Measurements from ENCODE around the gene EFCAB8. TPM values are rescaled to one million over a fixed set of nuclear protein-coding genes. Genes with fewer than 3 reads are reported as not detected.
"Not testable (repeated sequence)": the region's sequence is repeated elsewhere in the genome, so short reads cannot be mapped to it uniquely, and the experiment has no call there.

The EFCAB8 gene
- polyA plus RNA-seq, 6 donors from 2014 or later: not detected

DNA sequence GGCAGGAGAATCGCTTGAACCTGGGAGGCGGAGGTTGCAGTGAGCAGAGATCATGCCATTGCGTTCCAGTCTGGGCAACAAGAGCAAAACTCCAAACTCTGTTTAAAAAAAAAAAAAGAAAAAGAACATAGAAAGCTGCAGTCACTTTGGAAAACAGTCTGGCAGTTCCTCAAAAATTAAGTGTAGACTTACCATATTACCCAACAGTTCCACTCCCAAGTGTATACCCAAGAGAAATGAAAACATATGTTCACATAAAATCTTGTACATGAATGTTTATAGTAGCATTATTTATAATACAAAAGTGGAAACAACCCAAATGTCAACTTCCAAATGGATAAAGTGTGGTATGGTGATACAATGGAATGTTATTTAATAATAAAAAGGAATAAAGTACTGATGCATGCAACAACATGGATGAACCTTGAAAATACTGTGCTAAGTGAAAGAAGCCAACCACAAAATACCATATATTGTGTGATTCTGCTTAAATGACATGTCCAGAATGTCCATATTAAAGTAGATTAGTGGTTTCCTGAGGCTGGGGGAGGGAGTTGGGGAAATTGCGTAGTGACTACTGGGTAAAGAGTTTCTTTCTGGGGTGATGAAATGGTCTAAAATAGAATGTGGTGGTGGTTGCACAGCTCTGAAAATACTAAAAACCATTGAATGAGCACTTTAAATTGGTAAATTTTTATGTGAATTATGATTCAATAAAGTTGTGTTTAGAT, 82.6 kb downstream of the EFCAB8 start:
- H3K36me3 Mint-ChIP-seq: peaks cover 3 to 21% of the 10 kb centered on the region in 2 donors
- peaks cover 5 to 19% (median 12%) of the 10 kb centered on the region in 7 donors for H3K9me3 Mint-ChIP-seq
- DNase-seq: no peak
- peak overlapping the region in 1 of 8 donors; percentile 29 for H3K4me3 Mint-ChIP-seq
- H3K4me1 Mint-ChIP-seq: no peaks in the 10 kb centered on the region
- no peak overlapping the region for H3K27ac Mint-ChIP-seq
- no peak for ATAC-seq (ENCODE audit: low read depth in 2 of 2)
- peaks cover 3 to 28% (median 26%) of the 10 kb centered on the region in 3 donors for H3K27me3 Mint-ChIP-seq

DNA sequence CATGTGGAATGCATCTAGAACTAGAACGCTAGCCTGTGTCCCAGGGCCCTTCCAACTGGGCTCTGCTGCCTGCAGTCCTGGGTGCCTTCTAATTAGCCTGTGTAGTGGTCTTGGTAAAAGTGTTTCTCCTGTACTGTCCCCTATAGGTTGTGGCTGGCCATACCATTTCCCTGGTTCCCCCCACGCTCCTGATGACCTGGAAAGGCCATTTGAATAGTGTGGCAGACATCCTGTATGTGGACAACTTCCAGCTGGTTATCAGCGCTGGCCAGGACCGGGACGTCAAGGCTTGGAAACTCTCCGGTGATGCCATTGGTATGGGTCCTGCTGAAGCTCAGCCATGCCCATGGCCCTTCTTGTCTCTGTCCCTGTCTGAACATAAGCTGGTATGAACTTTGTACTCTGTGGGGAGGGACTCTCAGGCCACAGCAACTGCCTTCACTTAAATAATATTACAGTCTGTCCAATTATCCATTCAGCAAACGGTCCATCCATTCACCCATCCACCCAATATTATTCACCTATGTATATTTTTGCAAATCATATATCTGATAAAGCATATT, 84.8 kb downstream of the EFCAB8 start:
- no peak for ATAC-seq (ENCODE audit: low read depth in 2 of 2)
- Mint-ChIP-seq H3K4me1 (no peaks in the 10 kb centered on the region), H3K27ac (no peak overlapping the region), H3K36me3 (peaks cover 3 to 21% of the 10 kb centered on the region in 2 donors), H3K4me3 (no peak overlapping the region), H3K9me3 (peaks cover 5 to 19% (median 12%) of the 10 kb centered on the region in 7 donors), H3K27me3 (peaks cover 8 to 28% (median 25%) of the 10 kb centered on the region in 3 donors)
- no peak for DNase-seq

DNA sequence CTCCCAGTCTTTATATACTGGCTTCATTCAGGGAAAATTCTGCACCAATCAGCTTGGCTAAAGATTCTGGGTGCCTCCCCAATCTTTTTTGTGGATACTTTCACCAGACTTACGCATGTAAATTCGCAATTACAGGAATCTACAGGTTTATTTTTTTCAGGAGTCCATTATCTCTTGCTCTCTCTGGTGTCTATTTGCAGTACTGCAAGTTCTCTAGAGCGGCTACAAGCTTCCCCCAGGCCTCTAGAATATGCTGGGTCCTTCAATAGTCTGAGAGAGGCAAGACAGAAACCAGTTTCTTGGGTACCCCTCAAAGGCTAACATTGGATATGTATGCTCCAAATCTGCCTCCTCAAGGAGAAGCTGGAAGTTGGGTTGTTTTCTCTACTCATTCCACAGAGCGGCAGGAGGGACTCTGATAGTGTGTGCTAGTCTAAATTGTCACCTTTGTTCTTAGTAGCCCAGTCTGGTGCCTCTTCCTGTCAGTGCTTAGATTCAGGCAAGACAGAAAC, 87.0 kb downstream of the EFCAB8 start:
- Mint-ChIP-seq H3K4me1 (no peaks in the 10 kb centered on the region), H3K4me3 (no peak overlapping the region), H3K27me3 (peaks cover 6 to 14% (median 8%) of the 10 kb centered on the region in 3 donors), H3K36me3 (peaks cover 3 to 12% of the 10 kb centered on the region in 2 donors), H3K9me3 (peaks cover 5 to 19% (median 12%) of the 10 kb centered on the region in 7 donors), H3K27ac (no peak overlapping the region)
- no peak for DNase-seq
- ATAC-seq (ENCODE audit: low read depth in 2 of 2): no peak

DNA sequence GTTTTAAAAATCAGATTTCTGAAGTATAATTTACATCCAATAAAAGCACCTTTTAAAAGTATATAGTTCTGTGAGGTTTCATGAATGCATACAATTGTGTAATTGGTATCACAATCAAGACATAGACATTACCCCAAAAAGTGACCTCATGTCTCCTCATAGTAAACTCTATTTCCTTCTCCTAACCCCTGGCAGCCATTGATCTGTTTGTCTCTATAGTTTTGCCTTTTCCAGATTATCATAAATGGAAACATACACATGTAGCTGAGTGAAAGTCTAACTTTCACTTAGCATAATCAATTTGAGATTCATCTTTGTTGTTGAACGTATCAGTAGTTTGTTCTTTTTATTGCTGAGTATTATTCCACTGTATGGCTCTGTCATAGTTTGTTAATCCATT, 87.9 kb downstream of the EFCAB8 start:
- no peak for ATAC-seq (ENCODE audit: low read depth in 2 of 2)

DNA sequence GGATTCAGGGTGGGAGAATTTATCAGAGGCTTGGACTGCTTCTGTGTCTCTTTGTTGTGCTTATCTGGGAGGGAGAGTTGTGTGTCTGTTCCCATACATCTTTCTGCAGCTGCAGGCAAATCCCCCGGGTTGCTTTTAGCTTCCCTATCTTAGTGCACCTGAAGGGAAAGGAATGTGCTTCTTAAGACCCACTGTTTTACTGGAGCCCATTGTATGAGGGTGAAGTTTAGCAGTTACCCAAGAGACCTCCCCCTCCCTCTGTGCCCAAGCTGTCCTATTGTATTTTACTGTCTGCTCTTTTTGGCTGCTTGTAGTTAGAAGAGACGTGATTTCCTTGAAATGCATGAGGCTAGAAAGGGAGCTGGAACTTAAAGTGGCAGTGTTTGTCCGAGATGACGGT, 91.8 kb downstream of the EFCAB8 start:
- not testable (repeated sequence) for H3K27me3 Mint-ChIP-seq; H3K4me1 Mint-ChIP-seq; DNase-seq; ATAC-seq (ENCODE audit: low read depth in 2 of 2); H3K4me3 Mint-ChIP-seq; H3K36me3 Mint-ChIP-seq
- H3K9me3 Mint-ChIP-seq: peaks cover 0 to 15% (median 6%) of the 10 kb centered on the region in 7 donors
- H3K27ac Mint-ChIP-seq: peak overlapping the region in 1 of 6 donors; percentile 37

More for the DNA sequence above, 87.9 kb downstream of the EFCAB8 start:
- H3K36me3 Mint-ChIP-seq: peaks cover 3 to 12% of the 10 kb centered on the region in 2 donors
- H3K4me3 Mint-ChIP-seq: no peak overlapping the region
- no peak overlapping the region for H3K27ac Mint-ChIP-seq
- peaks cover 4 to 15% (median 11%) of the 10 kb centered on the region in 7 donors for H3K9me3 Mint-ChIP-seq
- no peaks in the 10 kb centered on the region for H3K4me1 Mint-ChIP-seq
- H3K27me3 Mint-ChIP-seq: peaks cover 6 to 14% (median 8%) of the 10 kb centered on the region in 3 donors
- no peak for DNase-seq

DNA sequence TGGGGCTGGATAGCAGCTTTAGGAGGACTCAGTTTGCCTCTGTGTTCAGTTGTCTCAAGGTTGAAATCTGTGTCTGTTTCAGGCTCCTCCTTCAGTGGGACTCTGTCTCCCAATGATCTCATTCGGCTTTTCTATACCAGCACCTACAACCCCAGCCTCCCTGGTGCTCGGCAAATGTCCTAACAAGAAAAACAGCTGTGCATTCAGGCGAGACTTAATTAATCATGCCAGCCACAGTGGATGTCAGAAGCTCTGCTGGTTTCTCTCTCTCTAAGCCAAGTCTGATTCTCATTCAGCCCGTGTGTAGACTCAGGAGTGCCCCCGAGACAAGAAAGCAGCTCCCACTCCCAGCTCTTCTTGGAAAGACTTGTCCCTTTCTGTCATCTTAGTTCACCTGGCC, 98.7 kb downstream of the EFCAB8 start:
- H3K9me3 Mint-ChIP-seq: peaks cover 10 to 48% (median 29%) of the 10 kb centered on the region in 7 donors
- DNase-seq (no peak), ATAC-seq (ENCODE audit: low read depth in 2 of 2) (no peak)
- H3K36me3 Mint-ChIP-seq: peaks cover 13 to 31% of the 10 kb centered on the region in 2 donors
- H3K27me3 Mint-ChIP-seq: peaks cover 0 to 8% (median 6%) of the 10 kb centered on the region in 3 donors
- no peaks in the 10 kb centered on the region for H3K4me1 Mint-ChIP-seq
- no peak overlapping the region for H3K27ac Mint-ChIP-seq
- H3K4me3 Mint-ChIP-seq: no peak overlapping the region

DNA sequence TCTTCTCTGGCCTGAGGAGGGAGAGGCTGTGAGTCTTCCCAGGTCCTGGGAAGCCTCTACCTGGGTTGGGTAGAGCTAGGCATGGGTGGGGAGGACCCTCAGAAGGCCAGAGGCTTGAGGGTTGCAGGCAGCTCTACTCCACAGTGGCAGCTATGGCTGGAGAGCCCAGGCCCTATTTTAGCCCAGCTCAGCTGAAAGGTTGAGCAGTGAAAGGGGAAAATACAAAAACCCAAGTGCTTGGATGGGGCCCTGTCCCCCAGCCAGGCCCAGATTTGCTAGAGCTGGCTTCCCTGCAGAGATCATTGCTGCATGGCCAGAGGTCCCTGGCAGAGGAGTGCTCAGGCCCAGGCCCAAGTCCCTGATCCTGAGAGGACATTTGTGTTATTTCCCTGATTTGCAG, 99.9 kb downstream of the EFCAB8 start:
- DNase-seq: no peak
- Mint-ChIP-seq H3K36me3 (peaks cover 13 to 31% of the 10 kb centered on the region in 2 donors), H3K27me3 (peaks cover 0 to 8% (median 6%) of the 10 kb centered on the region in 3 donors), H3K27ac (no peak overlapping the region), H3K9me3 (peaks cover 10 to 48% (median 29%) of the 10 kb centered on the region in 7 donors), H3K4me1 (peaks cover 0 to under 1% (median 0%) of the 10 kb centered on the region in 3 donors), H3K4me3 (no peak overlapping the region)
- no peak for ATAC-seq (ENCODE audit: low read depth in 2 of 2)

DNA sequence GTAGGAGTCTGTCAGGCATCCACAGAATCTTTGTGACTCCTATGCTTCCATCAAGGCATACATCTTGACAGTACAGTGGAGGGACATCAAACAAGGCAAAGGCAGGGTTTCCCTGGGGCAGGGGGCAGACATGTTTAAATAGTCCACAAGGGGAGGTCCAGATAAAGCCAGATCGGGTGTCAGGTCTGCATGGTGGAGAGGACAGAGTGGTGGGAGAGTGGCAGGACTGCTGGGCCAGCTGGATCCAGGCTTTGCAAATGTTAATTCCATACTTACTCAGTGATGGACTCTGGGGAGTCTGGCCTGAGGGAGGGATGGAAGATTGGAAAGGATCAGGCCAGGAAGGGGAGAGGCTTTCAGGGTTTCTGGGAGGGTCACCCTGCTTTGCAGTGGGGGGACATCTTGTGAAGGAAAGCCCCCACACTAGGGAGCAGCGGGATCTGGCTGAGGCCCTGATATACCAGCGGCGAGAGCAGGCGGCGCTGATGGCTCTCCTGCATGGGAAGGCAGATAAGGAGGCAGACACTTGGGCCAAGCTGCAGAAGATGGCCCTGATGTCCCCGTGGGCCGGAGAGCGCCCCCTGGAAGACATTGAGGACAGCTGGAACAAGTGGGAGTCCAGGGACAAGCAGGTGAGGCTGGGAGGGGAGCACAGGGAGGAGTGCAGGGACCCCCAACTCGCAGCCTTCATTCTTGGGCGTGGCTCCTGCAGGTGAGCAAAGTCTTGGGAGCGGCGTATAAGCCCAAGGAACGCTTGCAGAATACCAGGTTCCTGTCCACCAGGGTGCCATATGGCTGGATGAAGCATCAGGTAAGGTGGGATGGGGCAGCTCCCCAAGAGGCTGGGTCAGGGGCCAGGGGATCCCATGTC, 100.9 kb downstream of the EFCAB8 start:
- Mint-ChIP-seq H3K27ac (peak overlapping the region in 1 of 6 donors; percentile 29), H3K4me1 (peaks cover 0 to 5% (median 0%) of the 10 kb centered on the region in 3 donors), H3K27me3 (peaks cover 0 to 8% (median 6%) of the 10 kb centered on the region in 3 donors), H3K4me3 (no peak overlapping the region), H3K9me3 (peaks cover 8 to 43% (median 25%) of the 10 kb centered on the region in 7 donors), H3K36me3 (peaks cover 13 to 31% of the 10 kb centered on the region in 2 donors)
- ATAC-seq (ENCODE audit: low read depth in 2 of 2) (no peak), DNase-seq (no peak)

DNA sequence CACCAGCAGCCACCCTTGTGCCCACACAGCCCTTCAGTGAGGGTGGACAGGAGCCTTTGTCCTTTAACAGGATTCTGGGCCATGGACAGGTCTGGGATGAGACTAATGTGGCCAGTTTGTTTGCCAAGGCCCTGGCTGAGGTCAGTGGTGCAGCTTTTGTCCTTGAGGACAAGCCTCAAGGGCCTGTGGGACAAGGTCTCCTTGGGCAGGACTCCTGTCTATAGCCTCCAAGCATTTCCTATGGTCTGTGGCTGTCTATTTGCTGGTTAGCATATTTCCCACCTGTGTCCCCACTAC, 101.4 kb downstream of the EFCAB8 start:
- ATAC-seq (ENCODE audit: low read depth in 2 of 2) (no peak), DNase-seq (no peak)
- peaks cover 0 to 8% (median 6%) of the 10 kb centered on the region in 3 donors for H3K27me3 Mint-ChIP-seq
- no peak overlapping the region for H3K27ac Mint-ChIP-seq
- H3K9me3 Mint-ChIP-seq: peaks cover 8 to 37% (median 25%) of the 10 kb centered on the region in 7 donors
- peaks cover 0 to 5% (median under 1%) of the 10 kb centered on the region in 3 donors for H3K4me1 Mint-ChIP-seq
- H3K4me3 Mint-ChIP-seq: no peak overlapping the region
- H3K36me3 Mint-ChIP-seq: peaks cover 13 to 31% of the 10 kb centered on the region in 2 donors

DNA sequence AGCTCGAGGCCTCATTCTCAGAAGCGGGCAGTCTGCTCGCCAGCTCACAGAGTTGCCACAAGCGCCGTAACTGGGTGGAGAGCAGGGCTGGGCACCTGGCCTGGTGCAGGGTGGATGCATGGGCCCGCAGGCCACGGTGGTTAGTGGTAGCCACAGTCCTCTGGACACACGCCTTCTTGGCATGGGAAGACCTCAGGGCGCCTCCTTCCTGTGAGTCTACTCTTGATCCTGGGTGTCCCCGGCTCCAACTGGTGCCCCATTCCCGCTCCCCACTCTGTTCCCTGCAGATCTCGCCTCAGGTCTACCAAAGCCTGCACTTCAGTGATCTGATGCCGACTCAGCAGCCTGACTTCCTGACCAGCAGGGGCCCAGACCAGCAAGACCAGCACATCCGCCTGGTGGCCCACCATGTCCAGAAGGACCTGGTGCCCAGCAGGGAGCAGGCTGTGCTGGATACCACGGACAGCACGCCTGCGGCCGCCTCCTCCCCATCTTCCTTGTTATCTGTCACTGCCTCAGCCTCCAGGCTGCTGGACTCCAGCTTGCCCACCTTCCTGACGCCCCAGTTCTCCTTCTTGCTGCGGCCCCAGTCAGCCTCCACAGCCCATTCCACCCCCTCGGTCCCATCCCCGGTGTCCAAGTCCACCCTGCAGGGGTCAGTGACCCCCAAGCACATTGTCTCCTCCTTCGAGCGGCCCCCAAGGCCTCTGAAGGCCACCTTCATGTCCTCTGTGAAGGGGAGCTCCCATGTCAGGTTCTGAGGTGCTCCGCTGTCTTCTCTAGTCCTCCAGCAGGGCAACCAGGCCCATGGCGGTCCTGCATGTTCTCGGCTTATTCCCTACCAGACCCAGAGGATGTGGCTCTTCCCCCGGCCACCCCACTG, 102.4 kb downstream of the EFCAB8 start:
- Mint-ChIP-seq H3K4me3 (peak overlapping the region in 1 of 8 donors; percentile 46), H3K4me1 (peaks cover 0 to 5% (median 3%) of the 10 kb centered on the region in 3 donors), H3K27ac (no peak overlapping the region), H3K9me3 (peaks cover 8 to 31% (median 19%) of the 10 kb centered on the region in 7 donors), H3K27me3 (peaks cover 0 to 8% (median 6%) of the 10 kb centered on the region in 3 donors), H3K36me3 (peaks cover 10 to 31% of the 10 kb centered on the region in 2 donors)
- no peak for DNase-seq
- ATAC-seq (ENCODE audit: low read depth in 2 of 2): no peak

DNA sequence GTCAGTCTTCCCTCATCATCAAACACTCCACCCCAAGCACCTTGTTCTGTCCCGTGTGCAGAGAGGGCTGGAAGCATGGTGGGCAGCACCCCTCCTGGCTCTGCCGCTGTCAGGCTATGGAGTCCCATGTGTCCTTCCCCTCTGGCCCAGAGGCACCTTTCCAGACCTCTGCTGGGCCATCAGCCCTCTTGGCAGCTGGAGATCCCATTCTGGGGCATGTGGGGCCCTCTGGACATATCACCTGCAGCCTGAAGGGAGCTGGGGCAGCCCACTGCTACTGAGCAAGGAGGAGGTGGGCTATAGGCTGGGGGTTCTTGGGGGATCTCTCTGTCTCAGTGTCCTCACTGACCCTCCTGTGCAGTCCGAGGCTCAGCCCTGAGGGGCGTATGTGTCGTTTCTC, 103.3 kb downstream of the EFCAB8 start:
- peaks cover 4 to 23% of the 10 kb centered on the region in 2 donors for H3K36me3 Mint-ChIP-seq
- ATAC-seq (ENCODE audit: low read depth in 2 of 2) (no peak), DNase-seq (no peak)
- H3K27me3 Mint-ChIP-seq: peaks cover 0 to 8% (median 0%) of the 10 kb centered on the region in 3 donors
- H3K4me1 Mint-ChIP-seq: peaks cover 7 to 13% (median 12%) of the 10 kb centered on the region in 3 donors
- H3K4me3 Mint-ChIP-seq: no peak overlapping the region
- H3K27ac Mint-ChIP-seq: peak overlapping the region in 1 of 6 donors; percentile 49
- peaks cover 4 to 21% (median 15%) of the 10 kb centered on the region in 7 donors for H3K9me3 Mint-ChIP-seq

DNA sequence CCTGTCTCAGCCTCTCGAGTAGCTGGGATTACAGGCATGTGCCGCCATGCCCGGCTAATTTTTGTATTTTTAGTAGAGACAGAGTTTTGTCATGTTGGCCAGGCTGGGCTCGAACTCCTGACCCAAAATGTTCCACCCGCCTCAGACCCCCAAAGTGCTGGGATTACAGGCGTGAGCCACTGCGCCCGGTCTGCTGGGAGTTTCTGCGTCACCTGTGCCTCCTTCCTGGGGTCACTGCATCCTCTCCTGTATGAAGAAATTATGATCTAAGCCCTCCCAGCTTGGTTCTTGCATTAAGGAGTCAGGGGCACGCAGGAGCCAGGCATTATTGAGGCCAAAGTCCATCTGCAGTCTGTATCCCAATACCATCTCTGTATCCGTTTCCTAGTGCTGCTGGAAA, 103.9 kb downstream of the EFCAB8 start:
- Mint-ChIP-seq H3K36me3 (peaks cover 4 to 19% of the 10 kb centered on the region in 2 donors), H3K9me3 (peaks cover 3 to 15% (median 12%) of the 10 kb centered on the region in 7 donors), H3K4me1 (peaks cover 13 to 19% (median 15%) of the 10 kb centered on the region in 3 donors), H3K27ac (peak overlapping the region in 3 of 6 donors; percentile 61 to 83 (median 81))
- not testable (repeated sequence) for H3K4me3 Mint-ChIP-seq; ATAC-seq (ENCODE audit: low read depth in 2 of 2); DNase-seq; H3K27me3 Mint-ChIP-seq
